ENCODE data around the gene RAET1G.

DNA sequence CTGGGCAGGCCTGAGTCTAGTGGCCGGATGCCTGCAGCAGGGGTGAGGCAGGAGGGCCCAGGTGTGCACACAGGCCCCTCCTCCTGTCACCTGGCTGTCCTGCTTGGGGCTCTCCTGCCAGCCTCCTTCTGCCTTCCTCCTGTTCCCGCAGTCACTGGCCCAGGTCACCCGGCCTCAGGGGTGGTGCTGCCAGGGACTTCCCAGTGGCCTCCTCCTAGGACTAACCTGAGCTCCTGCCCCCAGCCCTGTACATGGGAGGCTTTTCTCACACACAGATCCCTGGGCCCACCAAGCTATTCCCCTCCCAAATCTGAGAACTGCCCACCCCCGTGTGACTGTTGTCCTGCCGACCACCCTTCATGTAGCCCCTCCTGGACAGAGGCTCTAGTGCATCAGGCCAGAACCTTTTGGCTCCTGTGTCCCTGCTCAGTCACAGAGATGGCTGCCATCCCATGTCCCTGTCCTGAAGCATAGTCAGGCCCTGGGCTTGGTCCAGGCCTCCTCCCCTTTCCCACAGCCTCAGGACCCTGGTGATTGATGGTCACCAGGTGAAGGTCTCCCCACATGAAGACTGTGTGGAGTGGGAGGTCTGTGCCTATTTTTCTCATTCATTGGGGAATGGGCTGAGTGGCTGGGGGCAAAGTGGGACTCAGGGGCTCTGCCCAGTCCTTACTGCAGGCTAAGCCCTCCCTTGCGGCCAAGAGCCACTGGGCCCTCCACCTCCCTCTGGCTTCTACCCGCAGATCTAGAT lies 39.7 kb upstream of the RAET1G start:
- TF ChIP-seq, protein P1, sequence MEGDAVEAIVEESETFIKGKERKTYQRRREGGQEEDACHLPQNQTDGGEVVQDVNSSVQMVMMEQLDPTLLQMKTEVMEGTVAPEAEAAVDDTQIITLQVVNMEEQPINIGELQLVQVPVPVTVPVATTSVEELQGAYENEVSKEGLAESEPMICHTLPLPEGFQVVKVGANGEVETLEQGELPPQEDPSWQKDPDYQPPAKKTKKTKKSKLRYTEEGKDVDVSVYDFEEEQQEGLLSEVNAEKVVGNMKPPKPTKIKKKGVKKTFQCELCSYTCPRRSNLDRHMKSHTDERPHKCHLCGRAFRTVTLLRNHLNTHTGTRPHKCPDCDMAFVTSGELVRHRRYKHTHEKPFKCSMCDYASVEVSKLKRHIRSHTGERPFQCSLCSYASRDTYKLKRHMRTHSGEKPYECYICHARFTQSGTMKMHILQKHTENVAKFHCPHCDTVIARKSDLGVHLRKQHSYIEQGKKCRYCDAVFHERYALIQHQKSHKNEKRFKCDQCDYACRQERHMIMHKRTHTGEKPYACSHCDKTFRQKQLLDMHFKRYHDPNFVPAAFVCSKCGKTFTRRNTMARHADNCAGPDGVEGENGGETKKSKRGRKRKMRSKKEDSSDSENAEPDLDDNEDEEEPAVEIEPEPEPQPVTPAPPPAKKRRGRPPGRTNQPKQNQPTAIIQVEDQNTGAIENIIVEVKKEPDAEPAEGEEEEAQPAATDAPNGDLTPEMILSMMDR (IDR thresholded peaks at IDR 0.05) = no peak
- TF ChIP-seq POLR2A (IDR thresholded peaks at IDR 0.05) = no peak
- TF ChIP-seq POLR2AphosphoS5 (IDR thresholded peaks at IDR 0.05) = no peak
- no peak for TF ChIP-seq EP300 (IDR thresholded peaks at IDR 0.05)

Data from upper lobe of left lung (tissue), 4 donors.